H9 (cell line): ENCODE data around the gene ALDH1A1. TPM values are rescaled to one million over a fixed set of nuclear protein-coding genes. Genes with fewer than 3 reads are reported as not detected.

Experiments
- DNase-seq: peaks from one replicate; pipeline ENCODE4 v3.0.0-alpha.2; 2017
- H2AFZ ChIP-seq: one replicate; pipeline ENCODE4 v1.6.1; 2013; ENCODE audit warnings: mild to moderate bottlenecking, low read length, control low read depth, moderate library complexity
- H2AK5ac ChIP-seq: 2 replicates; pipeline ENCODE4 v1.6.1; 2013; ENCODE audit warnings: low read length, control low read depth, mixed read lengths; ENCODE audit not compliant: insufficient read length
- H2BK120ac ChIP-seq: one replicate; pipeline ENCODE4 v1.6.1; 2013; ENCODE audit warnings: low read depth, mild to moderate bottlenecking, low read length, control low read depth, inconsistent platforms; ENCODE audit not compliant: poor library complexity, severe bottlenecking
- H2BK12ac ChIP-seq: 2 replicates; pipeline ENCODE4 v1.6.1; 2013; ENCODE audit warnings: low read length, control low read depth, mixed read lengths, low read depth; ENCODE audit not compliant: insufficient read length
- H2BK15ac ChIP-seq: 2 replicates; pipeline ENCODE4 v1.6.1; 2013; ENCODE audit warnings: low read depth, low read length, control low read depth
- H2BK20ac ChIP-seq: one replicate; pipeline ENCODE4 v1.6.1; 2013; ENCODE audit warnings: low read depth, mild to moderate bottlenecking, low read length, control low read depth, inconsistent platforms; ENCODE audit not compliant: poor library complexity, severe bottlenecking
- H2BK5ac ChIP-seq: 2 replicates; pipeline ENCODE4 v1.6.1; 2013; ENCODE audit warnings: low read length, control low read depth, mixed read lengths; ENCODE audit not compliant: insufficient read length
- H3K14ac ChIP-seq: 2 replicates; pipeline ENCODE4 v1.6.1; 2013; ENCODE audit warnings: low read length, control low read depth; ENCODE audit not compliant: insufficient read depth
- H3K18ac ChIP-seq: 2 replicates; pipeline ENCODE4 v1.6.1; 2013; ENCODE audit warnings: low read depth, mild to moderate bottlenecking, mixed read lengths, low read length, control low read depth; ENCODE audit not compliant: insufficient read length
- H3K23ac ChIP-seq: 2 replicates; pipeline ENCODE4 v1.6.1; 2013; ENCODE audit warnings: low read length, control low read depth, mixed read lengths, low read depth; ENCODE audit not compliant: insufficient read length
- H3K23me2 ChIP-seq: 2 replicates; pipeline ENCODE4 v1.6.1; 2013; ENCODE audit warnings: low read depth, mild to moderate bottlenecking, mixed read lengths, low read length, control low read depth; ENCODE audit not compliant: insufficient read length, poor library complexity, severe bottlenecking
- H3K27ac ChIP-seq: 2 replicates; pipeline ENCODE4 v1.5.1; 2013; ENCODE audit warnings: low read length, control low read depth, mixed read lengths, low read depth; ENCODE audit not compliant: insufficient read length
- H3K27me3 ChIP-seq: 2 replicates; pipeline ENCODE4 v1.6.1; 2013; ENCODE audit warnings: low read length, control low read depth, inconsistent platforms; ENCODE audit not compliant: insufficient read depth
- H3K4ac ChIP-seq: 2 replicates; pipeline ENCODE4 v1.6.1; 2013; ENCODE audit warnings: low read depth, mild to moderate bottlenecking, control low read depth, inconsistent platforms, low read length, moderate library complexity
- H3K4me1 ChIP-seq: 2 replicates; pipeline ENCODE4 v1.6.1; 2013; ENCODE audit warnings: low read length, control low read depth, inconsistent platforms; ENCODE audit not compliant: insufficient read depth
- H3K4me2 ChIP-seq: 2 replicates; pipeline ENCODE4 v1.6.1; 2013; ENCODE audit warnings: low read length, control low read depth, mixed read lengths; ENCODE audit not compliant: insufficient read length, insufficient read depth
- H3K56ac ChIP-seq: 2 replicates; pipeline ENCODE4 v1.6.1; 2013; ENCODE audit warnings: low read depth, mild to moderate bottlenecking, mixed read lengths, low read length, control low read depth; ENCODE audit not compliant: insufficient read length
- H3K79me1 ChIP-seq: 2 replicates; pipeline ENCODE4 v1.6.1; 2013; ENCODE audit warnings: low read depth, mild to moderate bottlenecking, moderate library complexity, low read length, control low read depth, inconsistent platforms; ENCODE audit not compliant: insufficient read depth, poor library complexity, severe bottlenecking
- H3K79me2 ChIP-seq: 2 replicates; pipeline ENCODE4 v1.6.1; 2013; ENCODE audit warnings: low read length, control low read depth, inconsistent platforms; ENCODE audit not compliant: insufficient read depth
- H3K9ac ChIP-seq: 2 replicates; pipeline ENCODE4 v1.6.1; 2013; ENCODE audit warnings: low read length, control low read depth, mixed read lengths; ENCODE audit not compliant: insufficient read length; ENCODE audit errors: extremely low read depth
- H3K9me3 ChIP-seq: one replicate; pipeline ENCODE4 v1.6.1; 2013; ENCODE audit warnings: low read depth, low read length, inconsistent platforms; ENCODE audit not compliant: control insufficient read depth
- H3T11ph ChIP-seq: one replicate; pipeline ENCODE4 v1.6.1; 2013; ENCODE audit warnings: mild to moderate bottlenecking, low read length, control low read depth, inconsistent platforms
- H4K20me1 ChIP-seq: one replicate; pipeline ENCODE4 v1.6.1; 2013; ENCODE audit not compliant: control insufficient read depth, insufficient read length, insufficient read depth
- H4K5ac ChIP-seq: 2 replicates; pipeline ENCODE4 v1.6.1; 2013; ENCODE audit warnings: low read depth, mild to moderate bottlenecking, mixed read lengths, low read length, control low read depth; ENCODE audit not compliant: insufficient read length
- H4K8ac ChIP-seq: replicated peaks from 2 replicates; pipeline ENCODE4 v1.6.1; 2013; ENCODE audit warnings: low read length, control low read depth, mixed read lengths, low read depth; ENCODE audit not compliant: insufficient read length
- H4K91ac ChIP-seq: 2 replicates; pipeline ENCODE4 v1.6.1; 2013; ENCODE audit warnings: low read depth, mild to moderate bottlenecking, moderate library complexity, mixed read lengths, low read length, control low read depth; ENCODE audit not compliant: insufficient read length
- H3K27ac Mint-ChIP-seq, 3 experiments: 2 replicates in 2 of 3; 3 replicates in 1 of 3; pipeline ENCODE4 v1.8.0; 2020 to 2021; ENCODE audit warnings: mixed read lengths in 3 of 3, mild to moderate bottlenecking in 1 of 3, moderate library complexity in 1 of 3
- H3K27me3 Mint-ChIP-seq: 2 replicates; pipeline ENCODE4 v1.8.0; 2021; ENCODE audit warnings: low read depth, mild to moderate bottlenecking, moderate library complexity, mixed read lengths
- H3K36me3 Mint-ChIP-seq, 3 experiments: 2 replicates in 2 of 3; 3 replicates in 1 of 3; pipeline ENCODE4 v1.8.0; 2020 to 2021; ENCODE audit warnings: low read depth in 3 of 3, mixed read lengths in 3 of 3; ENCODE audit not compliant: insufficient read depth in 1 of 3
- H3K4me1 Mint-ChIP-seq, 2 experiments: 2 replicates each; pipeline ENCODE4 v1.8.0; 2020; ENCODE audit warnings: mixed read lengths in 2 of 2
- H3K4me3 Mint-ChIP-seq, 2 experiments: 2 replicates in 1 of 2; 3 replicates in 1 of 2; pipeline ENCODE4 v1.8.0; 2020 to 2021; ENCODE audit warnings: mild to moderate bottlenecking in 2 of 2, mixed read lengths in 2 of 2, moderate library complexity in 1 of 2
- H3K9me3 Mint-ChIP-seq, 2 experiments: 2 replicates in 1 of 2; 3 replicates in 1 of 2; pipeline ENCODE4 v1.8.0; 2020; ENCODE audit warnings: mild to moderate bottlenecking in 2 of 2, mixed read lengths in 2 of 2, moderate library complexity in 1 of 2
- WGBS: extraction: QIAGEN DNeasy Blood & Tissue Kit; methylation state at CpG from one replicate; pipeline ENCODE4 v1.1.7; 2013; ENCODE audit warnings: missing lambda C conversion rate, low lambda C conversion rate, mixed read lengths; ENCODE audit not compliant: insufficient read length; ENCODE audit errors: extremely low coverage; 5-methylcytosine and 5-hydroxymethylcytosine counted together
- total RNA-seq: library from RNA; stranded (reverse); gene quantifications from 2 replicates; pipeline ENCODE4 v1.2.1, GENCODE V29; 2021
- TF ChIP-seq, protein P1 (sequence below): fragments of 200-600 bp; sonication (generic); conservative IDR thresholded peaks from 3 replicates; pipeline ENCODE4 v1.8.0; 2021; ENCODE audit warnings: antibody characterized with exemption, mild to moderate bottlenecking

The ALDH1A1 gene
- total RNA-seq, 1 experiment from 2014 or later: 1.1 TPM

DNA sequence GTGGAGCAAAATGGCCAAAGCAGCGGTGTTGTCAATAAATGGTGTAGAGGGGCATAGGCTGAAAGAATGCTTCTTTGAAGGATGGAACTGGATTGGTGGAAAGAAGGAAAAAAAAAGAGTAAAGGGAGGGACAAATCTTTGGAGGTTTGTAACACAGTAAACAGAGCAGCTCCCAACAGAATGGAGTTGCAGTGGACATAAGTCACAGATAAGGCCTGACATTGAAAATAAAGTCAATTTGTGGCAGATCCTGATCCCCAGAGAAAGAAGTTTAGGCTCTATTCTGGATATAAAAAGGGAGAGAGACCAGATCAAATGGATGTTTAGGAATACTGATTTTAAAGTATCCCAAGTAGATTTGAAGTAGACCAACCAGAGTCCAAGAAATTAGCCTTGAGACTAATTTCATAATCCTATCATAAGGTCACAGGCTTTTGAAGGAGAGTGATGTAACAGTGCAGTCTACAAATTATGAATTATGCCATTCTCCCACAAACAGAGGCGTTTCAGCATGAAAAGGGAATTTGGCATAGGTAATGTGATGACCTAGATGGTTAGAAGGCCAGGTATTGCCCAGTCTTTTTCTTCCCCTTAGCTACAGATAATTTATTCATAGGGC lies 8.9 kb downstream of the ALDH1A1 start:
- H2AFZ ChIP-seq: no peak overlapping the region
- no peaks in the 10 kb centered on the region for H3K79me2 ChIP-seq
- DNase-seq: no peak
- H2AK5ac ChIP-seq: no peak overlapping the region
- no peak overlapping the region for H2BK12ac ChIP-seq
- H4K20me1 ChIP-seq: no peaks in the 10 kb centered on the region
- no CpG with 5 or more reads among the region's 2 CpGs for WGBS
- H4K91ac ChIP-seq: no peak overlapping the region
- H3K56ac ChIP-seq: no peak overlapping the region
- no peaks in the 10 kb centered on the region for H3K27me3 Mint-ChIP-seq
- H3K4me1 ChIP-seq: no peaks in the 10 kb centered on the region
- H4K5ac ChIP-seq: no peak overlapping the region
- H3K23me2 ChIP-seq: no peaks in the 10 kb centered on the region
- no peak overlapping the region for H2BK15ac ChIP-seq
- no peak overlapping the region for H2BK120ac ChIP-seq
- no peak overlapping the region for H2BK5ac ChIP-seq
- H3K9me3 ChIP-seq: no peaks in the 10 kb centered on the region
- no peak overlapping the region for H4K8ac ChIP-seq
- H3K18ac ChIP-seq: no peak overlapping the region
- H3K36me3 Mint-ChIP-seq: no peaks in the 10 kb centered on the region
- H2BK20ac ChIP-seq: no peak overlapping the region
- no peaks in the 10 kb centered on the region for H3K27me3 ChIP-seq
- H3K27ac Mint-ChIP-seq: no peak overlapping the region
- peaks cover 2 to 3% of the 10 kb centered on the region in 2 experiments; a peak in 2 of 4 replicates for H3K4me1 Mint-ChIP-seq
- H3K9ac ChIP-seq: no peak overlapping the region
- H3T11ph ChIP-seq: no peak overlapping the region
- no peak overlapping the region for H3K4ac ChIP-seq
- no peak overlapping the region for H3K4me2 ChIP-seq
- TF ChIP-seq, protein P1, sequence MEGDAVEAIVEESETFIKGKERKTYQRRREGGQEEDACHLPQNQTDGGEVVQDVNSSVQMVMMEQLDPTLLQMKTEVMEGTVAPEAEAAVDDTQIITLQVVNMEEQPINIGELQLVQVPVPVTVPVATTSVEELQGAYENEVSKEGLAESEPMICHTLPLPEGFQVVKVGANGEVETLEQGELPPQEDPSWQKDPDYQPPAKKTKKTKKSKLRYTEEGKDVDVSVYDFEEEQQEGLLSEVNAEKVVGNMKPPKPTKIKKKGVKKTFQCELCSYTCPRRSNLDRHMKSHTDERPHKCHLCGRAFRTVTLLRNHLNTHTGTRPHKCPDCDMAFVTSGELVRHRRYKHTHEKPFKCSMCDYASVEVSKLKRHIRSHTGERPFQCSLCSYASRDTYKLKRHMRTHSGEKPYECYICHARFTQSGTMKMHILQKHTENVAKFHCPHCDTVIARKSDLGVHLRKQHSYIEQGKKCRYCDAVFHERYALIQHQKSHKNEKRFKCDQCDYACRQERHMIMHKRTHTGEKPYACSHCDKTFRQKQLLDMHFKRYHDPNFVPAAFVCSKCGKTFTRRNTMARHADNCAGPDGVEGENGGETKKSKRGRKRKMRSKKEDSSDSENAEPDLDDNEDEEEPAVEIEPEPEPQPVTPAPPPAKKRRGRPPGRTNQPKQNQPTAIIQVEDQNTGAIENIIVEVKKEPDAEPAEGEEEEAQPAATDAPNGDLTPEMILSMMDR: no peak
- H3K27ac ChIP-seq: no peak overlapping the region
- no peak overlapping the region for H3K23ac ChIP-seq
- no peak overlapping the region for H3K14ac ChIP-seq
- no peak overlapping the region for H3K4me3 Mint-ChIP-seq
- H3K9me3 Mint-ChIP-seq: no peaks in the 10 kb centered on the region
- no peaks in the 10 kb centered on the region for H3K79me1 ChIP-seq
